HEK293 (cell line): ENCODE results near the gene HOXB7.
A peak's percentile ranks its signal among the peaks of the same experiment; 100 is the strongest.

Source experiments
- CTCF ChIP-seq: fragments of 450-650 bp; formaldehyde crosslinking; IDR thresholded peaks from 2 replicates; pipeline ENCODE4 v1.5.1; 2016; ENCODE audit warnings: missing biosample characterization, missing genetic modification characterization
- PRDM10 ChIP-seq: fragments of 450-650 bp; formaldehyde crosslinking; IDR thresholded peaks from 2 replicates; pipeline ENCODE4 v1.5.1; 2016; ENCODE audit warnings: missing biosample characterization, missing genetic modification characterization
- ZBTB8A ChIP-seq: fragments of 450-650 bp; formaldehyde crosslinking; IDR thresholded peaks from 2 replicates; pipeline ENCODE4 v1.5.1; 2016; ENCODE audit warnings: missing biosample characterization, missing genetic modification characterization
- ZFP69B ChIP-seq: fragments of 450-650 bp; formaldehyde crosslinking; IDR thresholded peaks from 2 replicates; pipeline ENCODE4 v1.5.1; 2016; ENCODE audit warnings: missing biosample characterization, missing genetic modification characterization
- ZSCAN16 ChIP-seq: fragments of 450-650 bp; formaldehyde crosslinking; IDR thresholded peaks from 2 replicates; pipeline ENCODE4 v1.5.1; 2016; ENCODE audit warnings: missing biosample characterization, missing genetic modification characterization
- TF ChIP-seq, protein P1 (sequence below): fragments of 450-650 bp; formaldehyde crosslinking; IDR thresholded peaks from 2 replicates; pipeline ENCODE4 v1.5.1; 2016; ENCODE audit warnings: missing biosample characterization, missing genetic modification characterization, low read depth

DNA sequence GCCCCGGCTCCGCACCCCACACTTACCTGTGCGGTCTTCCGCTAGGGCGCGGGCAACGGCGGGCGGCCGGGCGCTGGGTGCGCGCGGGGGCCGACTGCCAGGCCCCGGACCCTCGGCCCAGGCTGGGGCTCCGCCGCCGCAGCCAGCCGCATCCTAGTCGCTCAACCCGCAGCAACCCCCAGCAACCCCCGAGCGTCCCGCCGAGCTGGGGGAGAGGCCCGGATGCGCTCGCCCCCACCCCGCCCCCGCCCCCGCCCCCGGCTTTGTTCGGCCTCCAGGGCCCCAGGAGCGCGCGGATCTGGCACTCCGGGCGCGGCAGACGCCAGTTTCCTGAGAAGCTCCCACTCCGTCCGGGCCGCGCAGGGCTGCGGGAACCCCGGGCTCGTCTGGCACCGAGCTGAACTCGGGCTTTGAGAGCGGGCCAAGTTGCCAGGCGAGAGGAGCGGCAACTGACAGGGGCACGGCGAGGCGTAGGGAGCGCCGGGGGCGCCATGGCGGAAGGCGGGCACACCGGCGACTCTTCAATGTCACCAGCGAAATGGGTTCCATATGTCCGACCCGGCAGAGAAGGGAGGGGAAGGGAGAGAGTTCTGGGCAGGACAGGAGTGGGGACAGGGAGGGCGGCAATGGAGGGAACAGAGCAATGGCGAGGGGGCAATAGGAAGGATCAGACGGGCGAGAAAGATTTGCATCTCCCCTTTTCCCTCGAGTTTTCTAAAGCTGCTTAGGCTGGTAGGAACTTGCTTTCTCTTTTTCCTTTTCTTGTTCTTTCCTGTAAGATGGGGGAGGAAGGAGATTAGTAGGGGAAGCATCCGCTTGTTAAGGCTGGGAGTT lies 46.4 kb downstream of the HOXB7 start:
- TF ChIP-seq PRDM10 (tag by site-specific recombination) (no peak), ZBTB8A (tag by site-specific recombination) (peak; percentile 14; the same call in 1 of the 2 replicates), CTCF (tag by site-specific recombination) (no peak), ZSCAN16 (no peak), ZFP69B (tag by site-specific recombination) (no peak)
- TF ChIP-seq, protein P1, sequence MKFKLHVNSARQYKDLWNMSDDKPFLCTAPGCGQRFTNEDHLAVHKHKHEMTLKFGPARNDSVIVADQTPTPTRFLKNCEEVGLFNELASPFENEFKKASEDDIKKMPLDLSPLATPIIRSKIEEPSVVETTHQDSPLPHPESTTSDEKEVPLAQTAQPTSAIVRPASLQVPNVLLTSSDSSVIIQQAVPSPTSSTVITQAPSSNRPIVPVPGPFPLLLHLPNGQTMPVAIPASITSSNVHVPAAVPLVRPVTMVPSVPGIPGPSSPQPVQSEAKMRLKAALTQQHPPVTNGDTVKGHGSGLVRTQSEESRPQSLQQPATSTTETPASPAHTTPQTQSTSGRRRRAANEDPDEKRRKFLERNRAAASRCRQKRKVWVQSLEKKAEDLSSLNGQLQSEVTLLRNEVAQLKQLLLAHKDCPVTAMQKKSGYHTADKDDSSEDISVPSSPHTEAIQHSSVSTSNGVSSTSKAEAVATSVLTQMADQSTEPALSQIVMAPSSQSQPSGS (tag by site-specific recombination): no peak
